Measurements from ENCODE around the gene CNTN3.

The CNTN3 gene

DNA sequence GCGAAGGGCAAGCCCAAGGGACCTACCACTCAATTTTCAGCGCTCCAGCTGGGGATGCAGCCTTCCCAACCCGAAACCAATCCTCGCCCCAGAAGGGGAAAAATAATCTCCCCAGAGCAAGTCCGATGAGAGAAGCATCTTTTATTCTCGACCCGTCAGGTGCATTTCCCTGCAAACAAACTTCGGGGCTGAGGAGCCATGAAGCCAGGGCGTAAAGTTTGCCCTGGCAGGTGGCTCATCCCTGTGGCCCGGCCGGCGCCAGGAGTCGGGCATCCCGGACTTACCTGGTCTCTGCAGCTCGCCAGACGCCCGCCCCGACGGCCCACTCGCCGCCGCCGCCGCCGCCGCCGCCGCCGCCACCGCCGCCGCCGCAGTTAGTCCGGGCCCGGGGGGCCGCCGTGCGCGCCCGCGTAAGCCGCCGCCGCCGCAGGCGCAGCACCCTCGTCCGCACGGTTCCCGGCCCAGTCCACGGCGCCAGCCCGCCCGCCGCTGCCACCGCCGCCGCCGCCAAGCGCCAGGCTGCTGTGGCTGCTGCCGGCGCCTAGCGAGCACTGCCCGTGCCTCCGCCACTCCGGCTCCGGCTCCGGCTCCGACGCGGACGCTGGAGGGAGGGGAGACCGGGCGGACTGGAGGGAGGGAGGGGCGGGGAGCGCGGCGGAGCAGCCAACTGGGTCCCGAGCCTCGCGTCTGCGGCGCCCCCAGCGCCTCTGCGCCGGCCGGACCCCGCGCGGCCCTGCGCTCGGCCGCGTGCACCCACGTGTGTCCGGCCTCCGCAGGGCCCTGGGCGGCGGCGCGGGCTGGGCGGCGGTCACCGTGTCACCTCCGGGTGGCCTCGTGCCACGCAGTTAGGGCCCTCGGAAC, at the start of gene CNTN3:
TSS of gene CNTN3 (minus strand) at position 553 of the 861 bp plus-strand sequence. CDS start 93,547 bp downstream, outside the sequence.
- no peak for DNase-seq

GRCh38 chr3:74663178-74663577, 48.7 kb upstream of the CNTN3 start:
- no peak for DNase-seq

GRCh38 chr3:74661672-74662071, 47.2 kb upstream of the CNTN3 start:
- no peak for DNase-seq

- no peak for DNase-seq
Observed at GRCh38 chr3:74651885-74652284, 37.4 kb upstream of the CNTN3 start.

GRCh38 chr3:74651292-74651691, 36.8 kb upstream of the CNTN3 start:
- no peak for DNase-seq

DNA sequence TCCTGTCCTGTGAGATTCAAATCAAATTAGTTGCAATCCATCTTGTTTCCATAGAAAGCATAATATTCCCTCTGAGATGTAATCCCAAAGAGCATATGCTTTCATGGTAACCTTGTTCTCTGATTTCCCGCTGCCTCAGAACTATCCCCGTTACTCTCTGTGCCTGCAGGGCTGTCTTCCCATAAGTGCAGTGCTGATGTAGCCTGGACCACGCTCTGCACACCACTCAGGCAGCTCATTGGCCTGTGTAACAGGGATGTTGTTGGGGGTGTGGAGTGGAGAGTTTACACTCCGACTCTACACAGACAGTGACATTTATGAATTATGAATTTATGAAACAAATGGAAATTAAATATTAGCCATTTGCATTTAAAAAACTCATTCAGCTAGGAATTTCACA, 33.6 kb upstream of the CNTN3 start:
- no peak for DNase-seq

DNA sequence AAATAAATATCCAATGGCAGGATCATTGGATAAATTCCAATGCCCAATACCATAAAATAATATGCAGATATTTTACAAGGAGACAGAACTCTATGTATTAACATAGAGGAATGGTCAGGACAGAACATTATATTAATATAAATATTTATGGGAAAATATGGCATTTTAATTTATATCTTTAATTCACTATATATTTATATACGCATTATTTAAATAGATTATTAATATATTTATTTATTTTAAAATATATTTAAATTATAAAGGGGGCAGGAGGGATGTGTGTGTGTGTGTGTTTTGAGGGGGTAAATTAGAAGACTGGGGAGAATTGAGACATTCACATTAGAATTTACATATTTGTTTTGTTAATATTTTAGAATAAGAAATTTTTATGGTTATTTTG, 31.6 kb upstream of the CNTN3 start:
- DNase-seq, result no peak

- DNase-seq, result no peak
Observed at GRCh38 chr3:74643636-74644035, 29.2 kb upstream of the CNTN3 start.

- DNase-seq, result no peak
Observed at GRCh38 chr3:74642876-74643275, 28.4 kb upstream of the CNTN3 start.

- no peak for DNase-seq
Observed at GRCh38 chr3:74640211-74640610, 25.8 kb upstream of the CNTN3 start.

DNA sequence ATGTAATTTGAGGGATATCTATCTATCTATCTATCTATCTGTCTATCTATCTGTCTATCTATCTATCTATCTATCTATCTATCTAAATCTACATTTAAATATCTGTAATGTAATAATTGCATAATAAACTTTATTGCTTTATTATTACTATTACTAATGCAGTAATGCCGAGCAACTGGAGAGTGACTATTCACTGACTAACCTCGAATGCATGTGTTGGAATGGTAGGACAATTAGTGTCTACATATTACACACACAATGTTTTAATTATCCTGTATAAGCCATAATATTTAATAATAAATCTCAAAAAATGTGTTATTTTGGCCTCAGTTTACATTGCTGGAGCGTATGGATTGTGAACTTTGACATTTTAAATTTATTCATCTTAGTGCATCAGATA, 25.2 kb upstream of the CNTN3 start:
- no peak for DNase-seq

GRCh38 chr3:74636981-74637380, 22.5 kb upstream of the CNTN3 start:
- no peak for DNase-seq

GRCh38 chr3:74633021-74633420, 18.6 kb upstream of the CNTN3 start:
- no peak for DNase-seq

- DNase-seq, result no peak
Observed at GRCh38 chr3:74631351-74632140, 17.1 kb upstream of the CNTN3 start.

DNA sequence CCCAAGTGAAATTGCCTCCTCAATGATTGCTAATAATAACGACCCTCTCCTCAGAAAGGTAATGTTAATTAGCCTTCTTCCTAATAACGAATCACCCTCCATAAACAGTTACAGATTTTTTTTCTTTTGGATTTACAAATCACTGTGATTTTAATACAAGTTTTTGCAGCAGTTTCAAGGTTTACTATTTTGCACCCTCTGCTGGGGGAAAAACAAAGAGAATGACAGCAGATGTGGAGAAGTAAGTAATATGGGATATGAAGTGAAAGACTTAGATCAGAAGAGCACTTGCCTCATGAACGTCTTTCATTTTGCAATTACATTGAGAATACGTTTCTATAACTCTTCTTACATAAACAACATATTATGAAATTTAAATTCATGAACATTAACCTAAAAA, 16.1 kb upstream of the CNTN3 start:
- DNase-seq, result no peak

GRCh38 chr3:74626011-74626410, 11.6 kb upstream of the CNTN3 start:
- DNase-seq, result no peak

- no peak for DNase-seq
Observed at GRCh38 chr3:74624301-74624700, 9.8 kb upstream of the CNTN3 start.

DNA sequence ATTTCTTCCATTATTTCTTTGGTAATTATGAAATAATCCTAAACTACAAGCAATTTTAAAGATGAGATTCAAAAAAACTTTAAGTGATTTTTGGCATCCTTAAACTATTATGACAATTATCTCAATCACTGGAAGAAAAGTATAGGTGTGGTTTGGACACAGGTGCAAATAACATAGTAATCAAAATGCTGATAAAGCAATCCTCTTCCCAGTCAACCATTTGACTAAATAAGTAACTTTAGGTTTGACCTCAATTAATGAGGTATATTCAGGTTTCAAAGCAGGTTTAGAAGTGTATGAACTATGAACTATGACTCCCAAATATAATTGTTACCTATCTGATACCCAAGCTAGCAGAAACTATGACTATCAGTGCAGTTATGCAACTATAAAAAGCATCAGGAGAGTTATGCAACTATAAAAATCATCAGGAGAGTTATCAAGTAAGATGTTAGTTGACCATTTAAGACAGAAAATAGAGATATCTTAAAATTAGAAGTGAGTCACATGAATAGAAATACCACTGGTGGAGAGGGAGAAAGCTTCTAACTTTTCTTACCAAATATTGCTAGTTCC, 8.9 kb upstream of the CNTN3 start:
- DNase-seq, result no peak

DNA sequence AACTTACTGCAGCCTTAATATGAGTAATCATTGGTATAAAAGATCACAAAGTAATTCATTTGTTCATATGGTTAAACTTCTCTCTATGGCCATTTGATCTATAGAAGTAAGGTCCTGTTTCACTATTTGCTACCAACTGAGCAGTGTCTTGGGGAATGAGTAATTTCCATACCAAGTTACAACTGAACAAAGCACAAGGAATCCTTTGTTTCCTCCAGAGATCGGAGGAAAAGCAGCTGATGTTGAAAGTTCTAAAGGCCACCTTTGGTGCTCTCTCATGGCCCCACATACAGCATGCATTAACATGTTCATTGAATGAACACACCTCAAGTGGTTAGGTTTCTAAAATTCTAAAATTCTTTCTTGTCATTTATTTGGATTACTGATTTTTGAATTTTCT, 7.1 kb upstream of the CNTN3 start:
- DNase-seq, result no peak

DNA sequence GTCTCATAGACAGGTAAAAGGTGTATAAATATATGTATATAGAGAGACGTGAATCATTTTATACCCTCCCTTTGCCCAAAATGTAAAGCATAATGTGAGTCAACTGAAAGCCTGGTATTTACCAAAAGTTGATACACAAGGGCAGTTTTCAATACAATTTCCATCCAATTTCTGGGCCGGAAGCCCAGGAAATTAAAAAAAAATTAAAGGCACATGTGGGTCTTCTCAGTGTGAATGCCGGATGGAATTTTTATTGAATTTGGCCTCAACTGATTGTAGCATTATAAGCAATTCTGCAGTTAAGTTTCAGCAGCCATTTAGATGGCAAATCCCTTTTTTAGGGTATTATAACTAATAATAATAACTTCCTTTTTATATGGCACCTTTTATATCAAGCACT, 3.3 kb upstream of the CNTN3 start:
- no peak for DNase-seq

- DNase-seq, result no peak
Observed at GRCh38 chr3:74613521-74614106, 845 bp downstream of the CNTN3 start.

DNA sequence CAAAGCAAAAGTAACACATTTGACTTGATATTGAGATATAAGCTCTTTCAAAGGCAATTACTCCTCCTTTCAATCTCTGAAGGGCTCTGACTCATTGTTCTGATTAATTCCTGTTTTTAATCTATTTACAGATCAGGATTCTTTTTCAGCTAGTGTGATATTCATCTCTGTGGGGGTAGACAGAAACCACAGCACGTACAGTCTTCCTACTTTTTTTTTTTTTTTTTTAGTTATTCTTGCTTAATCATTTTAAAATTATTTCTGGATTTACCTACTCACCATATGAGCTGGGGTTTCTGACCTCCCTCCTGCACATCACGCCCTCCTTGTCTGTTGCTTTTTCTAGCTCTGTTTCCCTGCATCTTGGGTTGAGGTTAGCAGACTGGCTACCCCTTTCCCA, 1.4 kb downstream of the CNTN3 start:
- DNase-seq, result no peak

DNA sequence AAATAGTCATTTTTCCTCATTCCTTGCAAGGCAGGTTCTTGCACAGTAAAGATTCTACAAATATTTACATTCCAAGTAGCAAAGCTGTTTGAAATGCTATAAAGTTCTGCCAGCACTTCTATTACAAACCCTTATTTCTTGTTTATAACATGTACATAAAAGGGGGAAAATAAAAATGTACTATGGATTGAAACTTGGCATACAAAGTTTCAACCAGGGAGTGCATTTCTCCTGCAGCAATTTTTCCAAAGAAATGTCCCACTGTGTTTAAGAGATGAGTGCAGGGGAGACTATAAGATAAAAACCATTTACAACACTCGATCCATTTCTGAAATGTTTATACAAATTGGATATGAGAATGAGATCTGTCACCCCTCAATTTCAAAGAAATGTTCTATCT, 3.3 kb downstream of the CNTN3 start:
- DNase-seq, result no peak

DNA sequence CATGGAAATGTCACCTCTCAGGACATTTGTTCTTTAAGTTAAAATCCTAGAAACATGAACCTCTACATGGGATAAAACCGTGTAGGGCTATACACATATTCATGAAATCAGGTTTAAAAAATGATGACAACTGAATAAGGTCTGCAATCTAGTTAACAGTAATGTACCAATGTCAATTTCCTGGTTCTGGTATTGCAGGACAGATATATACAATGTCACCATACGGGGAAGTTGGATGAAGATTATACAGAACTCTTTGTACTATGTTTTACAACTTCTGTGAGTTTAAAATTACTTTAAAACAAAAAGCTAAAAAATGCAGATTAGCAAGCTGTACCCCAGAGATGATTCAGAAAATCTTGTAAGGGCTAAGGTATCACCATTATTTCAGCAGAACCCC, 6.7 kb downstream of the CNTN3 start:
- no peak for DNase-seq
